HTERT RPE-1 (cell line): Measurements from ENCODE around the gene ST6GALNAC3.

ENCODE experiments used
- in situ Hi-C: fragments of 300-500 bp; cut with MboI; formaldehyde crosslinking; loops from 4 replicates; pipeline ENCODE4 v1.14.3; 2020; ENCODE audit warnings: low sequenced_read_pairs

ST6GALNAC3 gene

GRCh38 chr1:76491737-76492136, 417.2 kb downstream of the ST6GALNAC3 start:
- in situ Hi-C loops = no loop called here

GRCh38 chr1:76492752-76493430, 418.3 kb downstream of the ST6GALNAC3 start:
- in situ Hi-C loops = no loop called here

- in situ Hi-C loops = no loop called here
Measured at GRCh38 chr1:76494807-76495206, 420.3 kb downstream of the ST6GALNAC3 start.

GRCh38 chr1:76496871-76497270, 422.3 kb downstream of the ST6GALNAC3 start:
- in situ Hi-C loops = no loop called here

- in situ Hi-C loops = no loop called here
Measured at GRCh38 chr1:76500116-76500515, 425.6 kb downstream of the ST6GALNAC3 start.

GRCh38 chr1:76501136-76501535, 426.6 kb downstream of the ST6GALNAC3 start:
- in situ Hi-C loops = no loop called here

GRCh38 chr1:76501586-76502219, 427.2 kb downstream of the ST6GALNAC3 start:
- in situ Hi-C loops = no loop called here

- in situ Hi-C loops = no loop called here
Measured at GRCh38 chr1:76503100-76503499, 428.6 kb downstream of the ST6GALNAC3 start.

- in situ Hi-C loops = no loop called here
Measured at GRCh38 chr1:76503736-76504135, 429.2 kb downstream of the ST6GALNAC3 start.

GRCh38 chr1:76507376-76507775, 432.8 kb downstream of the ST6GALNAC3 start:
- in situ Hi-C loops = no loop called here

GRCh38 chr1:76508871-76509270, 434.3 kb downstream of the ST6GALNAC3 start:
- in situ Hi-C loops = no loop called here

GRCh38 chr1:76510672-76511557, 436.4 kb downstream of the ST6GALNAC3 start:
- in situ Hi-C loops = no loop called here

- in situ Hi-C loops = no loop called here
Measured at GRCh38 chr1:76511558-76512179, 437.1 kb downstream of the ST6GALNAC3 start.

GRCh38 chr1:76530953-76531352, 456.4 kb downstream of the ST6GALNAC3 start:
- in situ Hi-C loops = no loop called here

- in situ Hi-C loops = no loop called here
Measured at GRCh38 chr1:76541618-76542017, 467.1 kb downstream of the ST6GALNAC3 start.

- in situ Hi-C loops = no loop called here
Measured at GRCh38 chr1:76542359-76542758, 467.8 kb downstream of the ST6GALNAC3 start.

GRCh38 chr1:76543495-76543894, 468.9 kb downstream of the ST6GALNAC3 start:
- in situ Hi-C loops = no loop called here

- in situ Hi-C loops = no loop called here
Measured at GRCh38 chr1:76546354-76546933, 471.9 kb downstream of the ST6GALNAC3 start.

- in situ Hi-C loops = no loop called here
Measured at GRCh38 chr1:76547916-76548315, 473.4 kb downstream of the ST6GALNAC3 start.

- in situ Hi-C loops = no loop called here
Measured at GRCh38 chr1:76548513-76549100, 474.1 kb downstream of the ST6GALNAC3 start.
